Middle frontal gyrus (tissue), 1 donor: Measurements from ENCODE around the gene FTH1.

ENCODE experiments used
- DNase-seq: peaks from one replicate; pipeline ENCODE4 v3.0.0-alpha.2; 2015; ENCODE audit warnings: low spot score; ENCODE audit errors: extremely low spot score

The FTH1 gene

DNA sequence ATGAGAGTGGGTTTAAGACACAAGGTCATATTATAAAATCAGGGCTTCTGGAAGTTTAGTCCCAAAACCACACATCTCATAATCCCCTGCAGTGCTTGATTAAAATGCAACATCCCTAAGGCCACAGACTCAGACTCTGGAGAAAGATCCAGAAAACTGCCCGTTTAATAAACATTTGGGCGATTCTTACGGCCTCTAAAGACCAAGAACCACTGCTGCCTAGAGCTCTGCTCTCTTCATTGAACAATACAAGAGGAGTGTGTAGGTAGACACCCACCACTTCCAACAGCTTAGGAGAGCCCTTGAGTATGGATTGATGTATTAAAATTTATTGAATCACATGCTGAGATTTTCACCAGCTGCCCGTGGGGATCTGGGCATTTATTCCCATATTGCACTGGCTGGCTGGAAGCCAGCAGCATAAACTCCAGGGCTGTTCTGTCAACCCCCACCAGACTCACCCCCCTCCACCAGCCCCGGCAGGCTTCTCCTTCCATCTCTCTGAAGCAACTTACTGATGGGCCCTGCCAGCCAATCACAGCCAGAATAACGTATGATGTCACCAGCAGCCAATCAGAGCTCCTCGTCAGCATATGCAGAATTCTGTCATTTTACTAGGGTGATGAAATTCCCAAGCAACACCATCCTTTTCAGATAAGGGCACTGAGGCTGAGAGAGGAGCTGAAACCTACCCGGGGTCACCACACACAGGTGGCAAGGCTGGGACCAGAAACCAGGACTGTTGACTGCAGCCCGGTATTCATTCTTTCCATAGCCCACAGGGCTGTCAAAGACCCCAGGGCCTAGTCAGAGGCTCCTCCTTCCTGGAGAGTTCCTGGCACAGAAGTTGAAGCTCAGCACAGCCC lies 18.0 kb downstream of the FTH1 start:
- DNase-seq: peak; percentile 90

DNA sequence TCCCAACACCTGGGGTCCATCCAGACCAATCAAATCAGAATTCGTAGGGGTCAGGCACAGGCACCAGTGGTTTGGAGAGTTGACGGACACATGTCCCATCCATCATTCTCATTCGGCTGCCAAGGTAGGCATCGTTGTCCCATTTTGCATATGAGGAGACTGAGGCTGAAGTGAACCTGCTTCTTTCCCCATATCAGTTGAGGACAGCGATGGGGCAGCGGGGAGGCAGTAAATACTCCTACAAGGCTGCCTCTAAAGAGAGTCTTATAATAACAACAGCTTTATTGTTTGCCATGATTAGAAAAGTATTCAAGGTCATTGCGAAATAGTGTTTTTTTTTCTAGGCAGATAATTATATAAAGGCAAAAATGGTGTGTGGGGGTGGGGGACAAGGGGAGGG lies 18.9 kb downstream of the FTH1 start:
- no peak for DNase-seq

DNA sequence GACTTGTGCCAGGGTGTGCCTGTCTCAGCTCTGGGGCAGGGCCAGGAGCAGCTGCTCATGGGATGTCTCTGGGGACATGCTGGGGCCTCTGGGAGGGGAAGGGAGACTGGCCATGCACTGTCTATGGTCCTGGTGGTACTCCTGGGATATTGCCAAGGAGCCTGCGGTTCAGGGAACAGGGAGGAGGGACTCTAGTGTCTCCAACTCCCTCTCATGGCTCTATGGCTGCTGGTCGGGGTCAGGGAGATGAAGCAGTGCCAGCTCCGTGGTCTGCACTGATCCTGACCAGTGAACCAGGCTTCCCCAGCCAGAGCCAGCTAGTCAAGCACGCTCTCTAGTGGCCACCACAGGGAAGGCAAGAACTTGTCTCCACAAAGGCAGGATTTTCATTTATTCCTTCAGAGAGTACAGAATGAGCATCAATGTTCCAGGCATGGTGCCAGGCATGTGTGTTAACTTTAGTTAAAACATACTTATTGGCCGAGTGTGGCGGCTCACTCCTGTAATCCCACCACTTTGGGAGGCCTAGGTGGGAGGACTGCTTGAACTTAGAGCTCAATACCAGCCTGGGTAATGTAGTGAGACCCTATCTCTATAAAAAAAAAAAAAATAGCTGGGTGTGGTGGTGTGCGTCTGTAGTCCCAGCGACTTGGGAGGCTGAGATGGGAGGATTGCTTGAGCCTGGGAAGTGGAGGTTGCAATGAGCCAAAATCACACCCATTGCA lies 19.8 kb downstream of the FTH1 start:
- DNase-seq: no peak

DNA sequence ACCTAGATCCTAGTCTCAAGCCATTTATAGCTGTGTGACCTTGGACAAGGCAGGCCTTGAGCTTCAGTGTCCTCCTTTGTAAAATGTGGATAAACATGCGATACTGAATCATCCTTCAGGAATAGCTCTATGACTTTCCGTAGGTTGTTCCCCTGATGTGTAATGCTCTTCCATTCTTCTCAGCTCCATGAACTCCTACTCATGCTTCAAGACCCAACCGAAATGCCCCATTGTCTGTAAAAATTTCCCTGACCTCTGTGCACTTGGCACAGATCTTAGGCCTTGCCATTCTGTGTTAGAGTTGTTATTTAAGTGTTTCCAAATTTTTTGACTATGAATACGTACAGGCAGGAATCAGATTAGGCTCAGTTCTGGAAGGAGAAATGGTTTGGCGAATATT lies 20.5 kb downstream of the FTH1 start:
- DNase-seq: no peak

DNA sequence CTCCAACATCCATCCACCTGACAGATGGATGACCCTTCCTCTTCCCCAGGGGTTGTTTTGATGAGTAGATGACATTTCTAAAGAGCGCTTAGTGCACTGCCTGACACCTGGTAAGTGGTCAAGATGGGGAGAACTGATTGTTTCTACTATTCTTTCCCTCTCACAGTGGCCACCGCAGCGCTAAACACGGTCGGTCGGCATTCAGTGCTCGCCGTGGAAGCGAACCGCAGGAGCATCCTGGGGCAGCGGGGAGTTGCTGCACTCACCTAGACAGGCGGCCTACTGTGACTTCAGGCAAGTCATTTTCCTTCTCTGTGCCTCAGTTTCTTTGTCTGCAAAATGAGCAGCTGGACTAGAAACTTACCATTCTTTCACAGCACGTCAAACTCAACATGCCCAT lies 22.2 kb downstream of the FTH1 start:
- no peak for DNase-seq

DNA sequence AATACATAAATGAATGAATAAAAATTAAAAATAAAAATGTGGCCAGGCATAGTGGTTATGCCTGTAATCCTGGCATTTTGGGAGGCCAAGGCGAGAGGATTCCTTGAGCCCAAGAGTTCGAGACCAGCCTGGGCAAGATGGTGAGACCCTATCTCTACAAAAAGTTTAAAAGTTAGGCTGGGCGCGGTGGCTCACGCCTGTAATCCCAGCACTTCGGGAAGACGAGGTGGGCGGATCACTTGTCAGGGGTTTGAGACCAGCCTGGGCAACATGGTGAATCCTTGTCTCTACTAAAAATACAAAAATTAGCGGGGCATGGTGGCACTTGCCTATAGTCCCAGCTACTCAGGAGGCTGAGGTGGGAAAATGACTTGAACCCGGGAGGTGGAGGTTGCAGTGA lies 27.0 kb downstream of the FTH1 start:
- DNase-seq: no peak

DNA sequence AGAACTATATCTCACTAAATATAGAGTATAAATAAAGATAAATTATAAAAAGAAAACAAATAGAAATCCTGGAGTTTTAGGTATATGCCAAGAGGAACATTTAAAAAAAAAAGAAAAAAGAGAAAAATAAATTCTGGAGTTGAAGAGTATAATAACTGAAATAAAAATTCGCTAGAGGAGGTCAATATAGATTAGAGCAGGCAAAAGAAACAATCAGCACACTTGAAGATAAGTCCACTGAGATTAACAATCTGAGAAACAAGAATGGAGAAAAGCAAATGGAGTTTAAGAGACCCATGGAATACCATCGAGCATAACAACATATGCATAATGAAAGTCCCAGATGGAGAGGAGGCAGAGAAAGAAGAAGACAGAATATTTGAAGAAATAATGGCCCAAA lies 31.6 kb downstream of the FTH1 start:
- DNase-seq: no peak

DNA sequence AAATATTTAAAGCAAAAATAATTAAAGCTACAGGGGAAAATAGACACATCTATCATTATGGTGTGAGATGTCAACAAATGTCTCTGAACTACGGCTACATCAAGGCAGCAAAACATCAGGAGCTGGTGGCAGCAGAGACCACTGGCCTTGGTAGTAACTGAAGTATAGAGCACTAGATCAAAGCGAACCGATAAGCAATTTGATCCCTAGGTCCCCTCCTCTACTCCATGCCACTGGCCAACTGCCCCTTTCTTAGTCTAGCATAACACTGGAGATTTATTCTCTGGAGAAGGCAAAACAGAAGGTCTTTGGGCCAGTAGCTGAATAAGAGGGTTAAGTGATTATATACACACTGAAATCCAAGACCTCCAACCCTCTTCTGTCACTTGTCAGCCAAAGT lies 36.5 kb downstream of the FTH1 start:
- DNase-seq: no peak

DNA sequence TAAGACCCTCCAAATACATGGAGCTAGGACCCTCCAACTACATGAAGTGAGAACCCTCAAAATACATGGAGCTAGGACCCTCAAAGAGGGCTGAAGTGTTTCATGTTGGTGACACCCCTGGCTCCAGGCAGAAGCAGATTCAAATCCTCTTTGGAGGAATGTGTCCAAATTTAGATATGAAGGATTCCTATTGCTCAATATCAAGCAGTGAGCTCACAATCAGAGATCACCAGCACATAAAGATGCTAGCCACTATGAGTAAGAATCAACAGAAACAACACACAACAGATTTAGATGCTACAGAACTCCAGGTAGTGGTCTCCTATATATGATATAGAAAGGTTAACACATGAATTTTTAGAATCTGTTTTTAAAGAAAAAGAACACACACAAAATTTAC lies 38.8 kb downstream of the FTH1 start:
- no peak for DNase-seq

DNA sequence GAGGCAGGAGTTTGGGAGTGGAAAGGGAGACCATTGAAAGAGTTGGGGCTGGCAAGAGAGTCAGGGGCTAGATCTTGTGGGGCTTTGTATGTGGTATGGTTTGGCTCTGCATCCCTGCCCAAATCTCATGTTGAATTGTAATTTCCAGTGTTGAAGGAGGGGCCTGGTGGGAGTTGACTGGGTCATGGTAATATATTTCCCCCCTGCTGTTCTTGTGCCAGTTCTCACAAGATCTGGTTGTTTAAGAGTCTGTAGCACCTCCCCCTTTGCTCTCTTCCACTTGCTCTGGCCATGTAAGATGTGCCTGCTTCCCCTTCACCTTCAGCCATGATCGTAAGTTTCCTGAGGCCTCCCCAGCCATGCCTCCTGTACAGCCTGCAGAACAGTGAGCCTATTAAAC lies 39.9 kb downstream of the FTH1 start:
- no peak for DNase-seq

DNA sequence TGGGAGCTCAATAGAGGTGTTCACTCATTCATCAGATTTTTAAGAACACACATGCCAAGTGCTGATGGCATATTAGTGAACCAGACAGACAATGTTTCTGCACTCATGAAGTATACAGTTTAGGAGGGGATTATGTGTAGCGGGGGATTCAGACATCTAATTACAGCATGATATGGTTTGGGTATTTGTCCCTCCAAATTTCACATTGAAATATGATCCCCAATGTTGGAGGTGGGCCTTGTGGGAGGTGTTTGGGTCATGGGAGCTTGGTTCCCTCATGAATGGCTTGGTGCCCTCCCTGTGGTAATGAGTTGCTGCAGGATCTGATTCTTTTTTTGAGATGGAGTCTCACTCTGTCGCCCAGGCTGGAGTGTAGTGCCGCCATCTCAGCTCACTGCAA lies 41.2 kb downstream of the FTH1 start:
- DNase-seq: no peak

DNA sequence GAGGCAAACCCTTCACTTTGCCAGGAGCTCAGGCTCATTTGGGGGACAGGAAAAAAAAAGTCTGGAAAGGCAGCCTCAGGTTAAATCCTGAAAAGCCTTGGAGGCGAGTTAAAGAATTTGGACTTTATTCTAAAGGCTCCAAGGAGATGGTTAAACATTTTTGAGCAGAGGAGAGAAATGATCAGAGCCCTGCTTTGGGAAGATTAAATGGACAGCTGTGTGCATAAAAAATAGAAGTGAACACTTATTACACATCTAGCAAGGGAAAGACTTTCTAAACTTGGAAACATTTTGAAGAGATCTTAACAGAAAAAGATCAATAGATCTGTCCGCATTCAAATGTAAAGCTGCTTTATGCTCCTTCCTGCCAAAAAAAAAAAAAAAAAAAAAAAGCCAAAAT lies 41.7 kb downstream of the FTH1 start:
- DNase-seq: no peak

DNA sequence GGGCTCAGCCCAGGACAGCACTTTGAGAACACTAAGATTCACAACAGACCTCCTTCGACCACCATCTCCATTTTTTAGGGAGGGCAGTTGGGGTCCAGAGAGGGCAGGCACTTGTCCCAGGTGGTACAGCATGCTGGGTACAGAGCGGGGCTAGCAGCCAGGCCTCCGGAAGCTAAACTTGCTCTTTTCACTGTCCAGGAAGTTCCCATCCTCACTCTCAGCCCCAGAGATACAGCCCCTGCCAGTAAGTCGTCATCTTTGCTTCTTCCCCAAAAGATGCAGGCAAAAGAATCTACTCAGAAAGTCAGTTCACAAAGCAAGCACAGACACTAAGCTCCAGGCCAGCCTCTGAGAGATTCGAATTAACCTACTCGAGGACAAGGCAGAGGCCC lies 43.4 kb downstream of the FTH1 start:
- DNase-seq: no peak

DNA sequence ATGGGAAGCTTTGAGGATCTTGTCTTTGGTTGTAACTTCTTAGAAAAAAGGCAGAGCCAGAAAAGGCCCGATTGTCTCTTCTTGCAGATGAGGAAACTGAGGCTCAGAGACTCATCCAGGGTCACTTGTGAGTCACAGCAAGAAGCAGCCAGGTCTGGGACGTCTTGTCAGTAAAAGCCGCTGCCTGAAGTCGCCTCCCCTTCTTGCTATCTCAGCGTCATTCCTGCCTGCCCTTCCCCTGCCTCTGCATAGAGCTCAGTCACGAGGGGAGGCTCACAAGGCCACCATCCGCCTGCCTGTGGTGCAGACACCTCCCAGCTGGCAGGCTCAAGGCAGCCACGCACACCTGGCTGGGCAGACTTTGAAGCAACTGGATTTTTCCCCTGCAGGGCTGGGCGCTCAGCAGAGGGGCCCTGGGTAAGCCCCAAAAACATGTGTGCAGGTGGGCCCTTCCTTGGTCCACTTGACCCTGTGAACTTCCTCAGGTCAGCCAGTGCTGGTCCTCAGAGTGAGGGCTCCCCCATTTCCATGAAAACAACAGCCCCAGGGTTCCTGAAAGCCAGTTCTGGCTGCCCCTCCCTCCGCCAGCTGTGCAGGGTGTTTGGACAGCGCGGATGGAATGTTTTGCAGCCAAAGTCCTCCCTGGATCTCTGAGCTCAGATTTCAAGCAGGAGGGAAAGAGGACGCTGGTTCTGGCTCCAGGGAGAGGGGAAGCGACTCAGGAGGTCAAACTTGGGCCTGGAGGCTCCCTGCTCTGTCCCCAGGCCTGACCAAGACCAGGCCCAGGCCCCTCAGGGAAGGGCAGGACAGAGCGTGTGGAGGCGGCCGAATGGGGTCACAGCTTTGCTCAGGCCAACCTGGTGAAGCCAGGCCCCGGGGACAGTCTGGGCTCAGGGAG lies 44.0 kb downstream of the FTH1 start:
- no peak for DNase-seq

DNA sequence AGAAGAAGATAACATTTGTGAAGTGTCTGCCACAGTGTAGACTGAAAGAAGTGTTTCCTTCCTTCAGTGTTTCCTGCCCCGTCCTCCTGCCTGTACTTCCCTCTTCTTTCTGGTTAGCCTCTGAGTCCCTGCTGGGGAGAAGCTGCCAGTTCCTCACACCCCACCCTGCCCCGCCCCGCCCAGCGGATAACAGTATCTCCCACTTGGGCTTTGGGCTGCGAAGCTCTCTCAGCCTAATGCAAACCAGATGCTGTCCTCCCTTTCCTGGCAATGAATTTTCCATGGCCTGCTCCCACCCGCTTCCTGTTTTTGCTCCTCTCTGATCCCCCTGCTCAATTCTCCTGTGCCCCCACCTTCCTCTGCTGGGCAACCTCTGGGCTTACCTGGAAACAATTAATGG lies 44.9 kb downstream of the FTH1 start:
- DNase-seq: no peak

DNA sequence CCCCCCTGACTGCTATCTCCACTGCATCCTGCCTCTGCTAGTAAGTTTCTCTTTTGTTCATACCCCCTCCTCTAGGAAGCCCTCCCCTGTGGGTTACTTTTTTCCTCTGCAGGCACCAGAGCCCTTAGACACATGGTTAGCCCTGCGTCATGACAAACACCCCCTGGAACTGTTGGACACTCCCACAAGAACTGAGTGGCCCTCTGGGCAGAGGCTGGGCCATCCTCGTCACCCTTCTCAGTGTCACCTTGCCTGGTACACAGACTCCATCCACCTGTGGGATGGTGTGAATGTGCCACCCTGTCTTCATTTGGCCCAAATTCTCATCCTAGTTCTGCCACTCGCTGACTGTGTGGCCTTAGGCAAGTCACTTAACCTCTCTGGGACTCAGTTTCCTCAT lies 46.0 kb downstream of the FTH1 start:
- DNase-seq: no peak

DNA sequence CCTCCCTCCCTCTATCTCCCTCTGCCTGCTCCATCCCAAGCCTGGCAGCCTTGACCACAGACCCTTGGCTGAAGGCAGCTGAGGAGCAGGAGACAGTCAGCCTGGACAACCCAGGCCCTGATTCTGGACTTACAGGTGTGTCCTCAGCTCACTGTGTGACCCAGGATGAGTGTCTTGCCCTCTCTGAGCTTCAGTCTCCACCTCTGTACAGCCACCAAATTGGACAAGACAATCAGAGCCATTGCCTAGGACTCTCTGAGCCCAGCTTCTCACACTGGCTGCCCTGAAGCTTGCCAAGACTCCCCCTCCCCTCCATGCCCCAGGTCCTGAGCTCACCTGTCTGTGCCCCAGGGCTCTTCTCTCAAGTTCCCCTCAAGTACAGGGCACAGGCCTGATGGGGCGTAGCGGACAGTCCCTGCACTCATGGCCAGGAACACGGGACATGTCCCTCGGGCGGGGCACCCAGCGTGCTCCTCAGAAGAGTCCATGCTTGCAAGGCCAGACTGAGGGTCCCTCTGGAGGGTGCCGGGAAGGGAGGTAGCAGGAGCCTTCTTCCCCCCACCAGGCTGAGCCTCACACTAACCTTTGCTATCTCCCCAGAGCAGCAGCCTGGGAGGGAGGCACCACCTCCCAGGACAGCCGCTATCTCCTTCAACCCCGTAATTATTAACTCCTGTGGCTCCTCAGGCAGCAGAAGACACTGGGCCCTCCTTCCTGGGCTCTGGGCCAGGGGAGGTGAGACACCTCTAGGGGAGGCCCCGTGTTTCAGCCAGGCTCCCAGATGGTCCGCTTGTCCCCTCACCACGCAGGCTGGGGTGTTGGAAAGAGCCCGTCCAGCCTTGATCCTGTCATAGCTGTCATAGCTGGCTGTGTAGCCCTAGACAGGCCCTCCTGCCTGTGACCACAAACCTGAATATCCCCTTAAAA lies 47.5 kb downstream of the FTH1 start:
- DNase-seq: no peak

DNA sequence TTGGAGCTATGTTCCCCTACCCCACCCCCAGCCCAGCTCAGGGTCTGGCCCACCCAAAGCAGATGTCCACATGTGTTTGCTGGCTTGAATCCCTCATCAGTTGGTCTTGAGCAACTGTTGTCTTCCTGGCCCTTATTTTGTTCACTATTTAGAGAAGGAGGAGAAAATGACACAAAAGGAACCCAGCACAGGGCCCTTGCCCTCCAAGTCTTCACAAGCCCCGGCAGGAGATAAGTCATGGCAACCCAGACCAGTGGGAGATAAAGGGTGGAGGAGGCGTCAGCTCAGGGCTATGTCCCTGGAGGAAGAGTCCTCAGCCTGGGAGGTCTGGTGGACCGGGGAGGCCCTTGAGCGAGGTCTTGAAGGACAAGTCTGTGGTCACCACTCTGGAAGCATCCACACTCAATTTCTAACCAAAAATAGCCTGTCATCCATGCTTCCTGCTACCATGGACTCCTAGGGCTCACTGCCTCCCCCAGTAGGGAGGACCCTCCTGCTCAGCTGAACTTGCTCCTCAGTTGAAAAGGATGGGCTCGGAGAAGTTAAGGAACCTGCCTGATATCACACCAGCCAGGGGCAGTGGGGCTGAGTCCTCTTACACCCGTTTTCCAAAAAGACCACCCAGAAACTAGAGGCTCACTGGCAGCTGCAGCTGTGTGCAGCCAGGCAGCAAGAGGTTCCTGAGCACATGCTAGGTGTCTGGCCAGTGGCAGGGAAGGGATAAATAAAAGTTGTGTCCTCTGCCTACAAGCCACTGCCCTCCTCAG lies 48.3 kb downstream of the FTH1 start:
- DNase-seq: no peak

DNA sequence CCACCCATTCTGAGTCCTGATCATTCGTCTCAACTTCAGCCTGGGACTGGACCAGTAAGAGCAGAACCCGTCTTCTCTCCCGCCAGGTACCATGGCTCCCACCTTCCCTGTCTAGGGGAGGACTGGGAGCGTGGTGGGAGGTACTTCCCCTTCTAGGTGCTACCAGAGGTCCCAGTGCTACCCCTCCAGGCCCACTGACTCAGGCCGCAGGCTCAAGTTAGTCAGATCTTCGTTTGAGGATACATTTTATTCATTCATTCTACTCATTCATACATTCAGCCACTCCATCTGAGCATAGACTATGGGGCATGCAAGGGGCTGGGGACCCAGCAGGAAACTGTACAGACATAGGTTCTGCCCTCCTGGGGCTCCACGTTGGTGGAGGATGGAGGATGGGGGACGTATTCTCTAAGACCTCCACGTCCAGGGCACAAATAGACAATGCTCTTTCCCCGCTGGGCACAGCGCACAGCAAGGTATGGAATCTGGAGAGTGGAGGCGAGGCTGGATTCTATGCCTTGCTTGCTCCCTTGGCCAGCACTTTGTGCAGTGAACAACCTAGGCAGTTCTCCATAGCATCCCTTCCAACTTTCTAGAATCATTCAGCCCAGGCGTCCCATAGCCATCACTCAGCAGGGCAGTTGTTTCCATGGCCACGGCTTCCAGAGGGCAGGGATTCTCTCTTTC lies 49.0 kb downstream of the FTH1 start:
- no peak for DNase-seq
